ENCODE results near the gene KCMF1. TPM values are rescaled to one million over a fixed set of nuclear protein-coding genes. Genes with fewer than 3 reads are reported as not detected.

Gene KCMF1
- polyA plus RNA-seq, 4 donors = 40.7 to 57.6 (median 53.3) TPM

- no peak for DNase-seq (ENCODE audit: low read depth in 4 of 4, low spot score in 3 of 4)
Observed at GRCh38 chr2:85076618-85077274, 105.8 kb downstream of the KCMF1 start.

GRCh38 chr2:85077859-85078419 is 107.0 kb downstream of the KCMF1 start:
- DNase-seq (ENCODE audit: low read depth in 4 of 4, low spot score in 3 of 4) = no peak

DNA sequence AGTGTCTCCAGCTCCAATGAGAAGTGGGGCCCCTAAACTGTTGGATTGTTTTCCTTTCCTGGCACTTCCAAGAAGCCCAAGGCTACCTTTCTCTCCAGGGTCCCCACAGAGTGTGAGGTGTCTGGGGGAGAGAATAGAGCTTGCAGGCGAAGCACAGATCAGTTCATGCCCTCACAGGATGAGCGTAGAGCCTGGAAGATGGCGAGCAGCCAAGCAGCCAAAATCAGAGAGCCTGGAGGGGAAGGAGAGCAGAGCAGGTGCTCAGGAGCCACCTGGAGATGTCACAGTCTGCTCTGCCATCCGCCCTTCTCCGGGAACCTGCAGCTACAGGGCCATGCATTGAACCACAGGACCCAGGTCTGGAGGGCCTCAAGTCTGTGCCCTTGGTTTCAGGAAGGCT is 107.6 kb downstream of the KCMF1 start:
- DNase-seq (ENCODE audit: low read depth in 4 of 4, low spot score in 3 of 4) = no peak

GRCh38 chr2:85083092-85083491 is 112.1 kb downstream of the KCMF1 start:
- no peak for DNase-seq (ENCODE audit: low read depth in 4 of 4, low spot score in 3 of 4)

DNA sequence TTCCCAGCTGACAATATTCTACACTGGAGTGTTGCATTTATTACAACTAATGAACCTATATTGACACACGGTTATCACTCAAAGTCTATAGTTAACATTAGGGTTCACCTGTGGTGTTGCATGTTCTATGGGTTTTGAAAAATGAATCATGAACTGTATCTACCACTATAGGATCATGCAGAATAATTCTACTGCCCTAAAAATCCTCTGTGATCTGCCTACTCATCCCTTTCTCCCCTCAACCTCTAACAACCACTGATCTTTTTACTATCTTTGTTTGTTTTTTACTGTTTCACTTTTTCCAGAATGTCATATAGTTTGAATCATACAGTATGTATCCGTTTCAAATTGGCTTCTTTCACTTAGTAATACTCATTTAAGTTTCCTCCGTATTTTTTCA is 114.6 kb downstream of the KCMF1 start:
- no peak for DNase-seq (ENCODE audit: low read depth in 4 of 4, low spot score in 3 of 4)

DNA sequence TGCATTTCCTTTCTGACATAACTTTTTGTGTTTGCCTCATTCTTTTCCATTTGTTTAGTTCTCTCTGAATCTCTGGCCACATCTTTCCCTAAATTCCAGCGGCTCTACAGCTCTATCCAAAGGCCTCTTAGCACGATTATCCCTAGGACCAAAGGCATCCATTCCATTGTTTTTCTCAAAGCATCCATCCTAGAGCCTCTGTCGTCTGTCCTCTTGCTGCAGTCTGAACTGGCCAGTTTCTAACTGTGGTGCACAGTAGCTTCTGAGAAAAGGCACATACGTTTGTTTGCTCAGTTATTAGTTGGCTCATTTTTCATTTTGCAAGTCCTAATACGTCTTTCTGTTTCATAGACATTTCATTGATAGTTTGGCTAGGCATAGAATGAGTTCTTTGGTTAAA is 116.6 kb downstream of the KCMF1 start:
- DNase-seq (ENCODE audit: low read depth in 4 of 4, low spot score in 3 of 4) = no peak

DNA sequence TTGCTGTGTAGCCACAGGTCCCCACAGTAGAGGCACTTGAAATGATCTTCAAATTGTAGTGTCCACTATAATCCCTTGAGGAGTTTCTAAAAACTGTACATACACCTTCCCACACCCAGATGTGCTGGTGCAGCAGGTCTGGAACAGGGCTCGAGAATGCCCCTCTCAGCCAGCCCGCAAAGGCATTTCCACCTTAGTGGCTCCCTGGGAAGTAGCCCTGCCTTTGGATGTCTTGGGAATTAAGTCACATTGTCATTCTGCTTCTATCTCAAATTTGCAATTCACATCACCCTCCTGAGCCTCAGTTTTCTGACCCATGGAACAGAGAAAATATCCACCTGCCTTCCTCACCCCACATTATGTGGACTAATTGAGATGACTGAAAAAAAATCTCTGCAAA is 118.0 kb downstream of the KCMF1 start:
- DNase-seq (ENCODE audit: low read depth in 4 of 4, low spot score in 3 of 4) = no peak

DNA sequence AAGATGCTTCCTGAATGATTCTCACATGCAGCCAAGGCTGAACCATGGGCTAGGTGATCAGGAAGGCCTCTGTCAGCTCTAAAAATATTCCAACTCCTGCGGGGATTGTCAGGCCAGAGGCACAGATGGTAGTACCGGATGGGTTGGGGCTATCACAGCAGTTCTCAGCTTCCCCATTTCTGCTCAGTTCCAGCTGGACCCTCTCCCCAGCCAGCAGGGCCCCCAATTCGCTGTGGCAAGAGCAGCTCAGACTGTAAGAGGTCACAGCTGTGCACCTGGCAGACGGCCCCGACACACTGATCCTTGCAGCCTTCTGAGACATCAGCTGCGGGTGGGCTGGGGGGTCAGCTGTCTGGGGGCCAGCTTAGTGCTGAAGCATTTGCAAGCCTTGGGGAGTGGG is 118.6 kb downstream of the KCMF1 start:
- DNase-seq (ENCODE audit: low read depth in 4 of 4, low spot score in 3 of 4) = no peak

- DNase-seq (ENCODE audit: low read depth in 4 of 4, low spot score in 3 of 4) = no peak
Observed at GRCh38 chr2:85091838-85092237, 120.9 kb downstream of the KCMF1 start.

DNA sequence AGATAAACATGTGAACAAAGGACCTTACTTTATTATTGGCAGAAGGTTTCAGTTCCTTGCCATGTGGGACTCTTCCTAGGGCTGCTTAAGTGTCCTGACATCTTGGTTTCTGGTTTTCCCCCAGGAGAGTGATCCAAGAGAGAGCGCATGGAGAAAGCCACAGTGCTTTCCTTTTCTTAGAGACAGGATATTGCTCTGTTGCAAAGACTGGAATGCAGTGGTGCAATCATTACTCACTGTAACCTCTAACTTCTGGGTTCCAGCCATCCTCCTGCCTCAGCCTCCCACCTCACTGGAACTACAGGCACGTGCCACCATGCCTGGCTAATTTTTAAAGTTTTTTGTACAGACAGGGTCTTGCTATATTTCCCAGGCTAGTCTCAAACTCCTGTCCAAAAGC is 124.1 kb downstream of the KCMF1 start:
- DNase-seq (ENCODE audit: low read depth in 4 of 4, low spot score in 3 of 4) = no peak

DNA sequence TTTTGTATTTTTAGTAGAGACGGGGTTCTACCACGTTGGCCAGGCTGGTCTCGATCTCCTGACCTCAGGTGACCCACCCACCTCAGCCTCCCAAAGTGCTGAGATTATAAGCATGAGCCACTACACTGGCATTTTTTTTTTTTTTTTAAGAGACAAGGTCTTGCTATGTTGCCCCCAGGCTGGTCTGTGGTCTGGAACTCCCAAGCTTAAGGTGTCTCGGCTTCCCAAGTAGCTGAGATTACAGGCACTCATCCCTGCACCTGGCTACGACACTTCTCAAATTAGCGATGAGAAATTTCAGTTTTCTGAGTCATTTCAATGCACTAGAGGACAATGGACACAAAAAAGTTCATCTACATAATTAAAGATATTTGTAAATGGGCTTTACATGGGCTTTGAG is 125.7 kb downstream of the KCMF1 start:
- no peak for DNase-seq (ENCODE audit: low read depth in 4 of 4, low spot score in 3 of 4)

DNA sequence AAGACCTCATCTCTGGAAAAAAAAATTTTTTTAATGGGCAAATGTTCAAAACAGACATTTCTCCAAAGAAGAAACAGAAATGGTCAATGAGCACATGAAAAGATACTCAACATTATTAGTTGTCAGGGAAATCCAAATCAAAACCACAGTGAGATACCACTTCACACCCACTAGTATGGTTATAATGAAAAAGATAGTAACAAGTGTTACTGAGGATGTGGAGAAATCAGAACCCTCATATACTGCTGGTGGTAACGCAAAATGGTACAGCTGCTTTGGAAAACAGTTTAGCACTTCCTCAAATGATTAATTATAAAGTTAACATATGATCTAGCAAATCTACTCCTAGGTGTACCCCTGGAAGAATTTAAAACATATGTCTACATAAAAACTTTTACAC is 133.3 kb downstream of the KCMF1 start:
- DNase-seq (ENCODE audit: low read depth in 4 of 4, low spot score in 3 of 4) = no peak

DNA sequence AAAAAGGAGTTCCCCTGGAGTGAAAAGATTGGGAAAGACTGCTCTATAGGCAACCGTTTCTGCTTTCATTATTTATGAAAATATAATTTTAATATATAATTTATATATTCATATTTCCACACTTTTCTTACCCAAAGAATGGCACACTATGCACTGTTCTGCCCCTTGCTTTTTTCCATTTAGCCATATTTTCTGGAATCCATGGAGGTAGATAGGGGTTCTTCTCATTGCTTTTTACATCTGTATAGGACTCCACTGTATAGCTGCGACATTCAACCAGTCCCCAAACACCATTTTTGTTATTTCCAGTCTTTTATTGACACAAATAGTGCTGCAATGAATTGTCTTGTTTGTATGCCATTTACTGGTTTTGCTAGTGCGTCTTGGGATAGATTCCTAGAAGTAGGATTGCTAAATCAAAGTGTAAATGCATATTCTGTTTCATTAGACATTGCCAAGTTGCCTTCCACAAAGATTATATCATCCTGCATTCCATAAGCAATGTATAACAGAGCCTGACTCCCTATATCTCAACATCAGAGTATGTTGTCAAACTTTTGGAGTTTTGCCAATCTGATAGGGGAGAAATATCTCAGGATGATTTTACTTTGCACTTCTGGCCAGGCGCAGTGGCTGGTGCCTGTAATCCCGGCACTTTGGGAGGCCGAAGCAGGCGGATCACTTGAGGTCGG is 135.7 kb downstream of the KCMF1 start:
- DNase-seq (ENCODE audit: low read depth in 4 of 4, low spot score in 3 of 4) = no peak

Other genes starting within 250 kb of the KCMF1 start
- gene TRABD2A, start 90.1 kb upstream of the KCMF1 start, polyA plus RNA-seq (ENCODE audit: insufficient read length in 4 of 4) = under 1 TPM; 0.32 to 0.70 (median 0.59) TPM
- gene TMSB10, start 65.5 kb upstream of the KCMF1 start, polyA plus RNA-seq (ENCODE audit: insufficient read length in 4 of 4) = 1,000 to 10,000 TPM; 1,416 to 1,653 (median 1,568) TPM
- gene TCF7L1, start 162.2 kb downstream of the KCMF1 start, polyA plus RNA-seq (ENCODE audit: insufficient read length in 4 of 4) = 10 to 100 TPM; 46.8 to 61.0 (median 56.5) TPM